Measurements from ENCODE around the gene SUMO4. TPM values are rescaled to one million over a fixed set of nuclear protein-coding genes. Genes with fewer than 3 reads are reported as not detected.

The SUMO4 gene
- 1.1 TPM for total RNA-seq

GRCh38 chr6:149400050-149400449 lies at the start of gene SUMO4:
SUMO4 (plus strand) TSS chr6:149400262; CDS start chr6:149400392, 130 bp downstream.
- no peak for ATAC-seq

- ATAC-seq: no peak
Measured at GRCh38 chr6:149354009-149354408, 46.1 kb upstream of the SUMO4 start.

- ATAC-seq: no peak
Measured at GRCh38 chr6:149356081-149356750, 43.8 kb upstream of the SUMO4 start.

GRCh38 chr6:149357726-149358538 lies 42.1 kb upstream of the SUMO4 start:
- no peak for ATAC-seq

- no peak for ATAC-seq
Measured at GRCh38 chr6:149359440-149359839, 40.6 kb upstream of the SUMO4 start.

- ATAC-seq: no peak
Measured at GRCh38 chr6:149360536-149360935, 39.5 kb upstream of the SUMO4 start.

- peak; percentile 34 for ATAC-seq
Measured at GRCh38 chr6:149362289-149362688, 37.8 kb upstream of the SUMO4 start.

GRCh38 chr6:149363154-149363553 lies 36.9 kb upstream of the SUMO4 start:
- peak; percentile 93 for ATAC-seq

- no peak for ATAC-seq
Measured at GRCh38 chr6:149364557-149364956, 35.5 kb upstream of the SUMO4 start.

GRCh38 chr6:149365197-149365596 lies 34.9 kb upstream of the SUMO4 start:
- no peak for ATAC-seq

GRCh38 chr6:149366267-149366921 lies 33.7 kb upstream of the SUMO4 start:
- ATAC-seq: no peak

- no peak for ATAC-seq
Measured at GRCh38 chr6:149368065-149368464, 32.0 kb upstream of the SUMO4 start.

- no peak for ATAC-seq
Measured at GRCh38 chr6:149371154-149371553, 28.9 kb upstream of the SUMO4 start.

- ATAC-seq: no peak
Measured at GRCh38 chr6:149372062-149372461, 28.0 kb upstream of the SUMO4 start.

GRCh38 chr6:149373511-149373910 lies 26.6 kb upstream of the SUMO4 start:
- no peak for ATAC-seq

- no peak for ATAC-seq
Measured at GRCh38 chr6:149379977-149380376, 20.1 kb upstream of the SUMO4 start.

GRCh38 chr6:149380523-149380922 lies 19.5 kb upstream of the SUMO4 start:
- no peak for ATAC-seq

GRCh38 chr6:149383371-149383770 lies 16.7 kb upstream of the SUMO4 start:
- ATAC-seq: no peak

- ATAC-seq: no peak
Measured at GRCh38 chr6:149384464-149384863, 15.6 kb upstream of the SUMO4 start.

GRCh38 chr6:149385998-149386646 lies 13.9 kb upstream of the SUMO4 start:
- ATAC-seq: no peak

GRCh38 chr6:149387779-149388512 lies 12.1 kb upstream of the SUMO4 start:
- ATAC-seq: peak; percentile 97

All from esophagus mucosa (tissue), 1 donor.